Endodermal cell (in vitro differentiated cells): Measurements from ENCODE around the gene SND1. TPM values are rescaled to one million over a fixed set of nuclear protein-coding genes. Genes with fewer than 3 reads are reported as not detected.

Experiments used
- DNase-seq: peaks from one replicate; pipeline ENCODE4 v3.0.0-alpha.2; 2017
- H3K27ac ChIP-seq: 2 replicates; pipeline ENCODE4 v1.5.1; 2013; ENCODE audit warnings: mild to moderate bottlenecking, low read depth, low read length, moderate library complexity
- H3K27me3 ChIP-seq: 2 replicates; pipeline ENCODE4 v1.6.1; 2013; ENCODE audit warnings: mild to moderate bottlenecking, low read length, moderate library complexity; ENCODE audit not compliant: insufficient read depth, control insufficient read depth, poor library complexity, severe bottlenecking
- H3K36me3 ChIP-seq: 2 replicates; pipeline ENCODE4 v1.7.0; 2013; ENCODE audit warnings: mild to moderate bottlenecking, low read length, moderate library complexity; ENCODE audit not compliant: control insufficient read depth, insufficient read depth
- H3K4me1 ChIP-seq: one replicate; pipeline ENCODE4 v1.7.0; 2013; ENCODE audit warnings: low read length; ENCODE audit not compliant: control insufficient read depth, insufficient read depth
- H3K4me3 ChIP-seq: 2 replicates; pipeline ENCODE4 v1.5.1; 2013; ENCODE audit warnings: mild to moderate bottlenecking, low read length, moderate library complexity
- H3K9ac ChIP-seq: 2 replicates; pipeline ENCODE4 v1.6.1; 2013; ENCODE audit warnings: mild to moderate bottlenecking, low read length, moderate library complexity; ENCODE audit not compliant: poor library complexity, severe bottlenecking; ENCODE audit errors: extremely low read depth
- H3K9me3 ChIP-seq: 2 replicates; pipeline ENCODE4 v1.6.1; 2013; ENCODE audit warnings: mild to moderate bottlenecking, low read length, moderate library complexity; ENCODE audit not compliant: control insufficient read depth
- H3K27ac Mint-ChIP-seq: 2 replicates; pipeline ENCODE4 v1.8.0; 2020; ENCODE audit warnings: mixed read lengths
- H3K27me3 Mint-ChIP-seq: 2 replicates; pipeline ENCODE4 v1.8.0; 2021; ENCODE audit warnings: mild to moderate bottlenecking, mixed read lengths; ENCODE audit not compliant: insufficient read depth
- H3K36me3 Mint-ChIP-seq: 2 replicates; pipeline ENCODE4 v1.8.0; 2020; ENCODE audit warnings: low read depth, mixed read lengths
- H3K4me1 Mint-ChIP-seq: 2 replicates; pipeline ENCODE4 v1.8.0; 2020; ENCODE audit warnings: mixed read lengths
- H3K4me3 Mint-ChIP-seq: 2 replicates; pipeline ENCODE4 v1.8.0; 2020; ENCODE audit warnings: mild to moderate bottlenecking, moderate library complexity, mixed read lengths
- H3K9me3 Mint-ChIP-seq: 2 replicates; pipeline ENCODE4 v1.8.0; 2020; ENCODE audit warnings: mild to moderate bottlenecking, mixed read lengths
- CTCF ChIP-seq: fragments of 200-600 bp; sonication (generic); conservative IDR thresholded peaks from 2 replicates; pipeline ENCODE4 v1.5.0; 2021; ENCODE audit warnings: antibody characterized with exemption, mild to moderate bottlenecking
- WGBS, 2 experiments: methylation state at CpG; one replicate each; pipeline versions ENCODE4 v1.1.5 to v1.1.7; 2013; ENCODE audit warnings: missing lambda C conversion rate in 2 of 2, mixed read lengths in 1 of 2; ENCODE audit not compliant: insufficient coverage in 1 of 2, insufficient read length in 1 of 2; 5-methylcytosine and 5-hydroxymethylcytosine counted together
- total RNA-seq, 2 donors: library from RNA; stranded (reverse); fragmentation: NEBNext Ultra II Directional in 1 of 2; extraction: Animal tissue kit (Norgen Biotek cat#: 25700) in 1 of 2; gene quantifications; 2 replicates in 1 of 2; 3 replicates in 1 of 2; pipeline ENCODE4 v1.2.1, GENCODE V29; 2021

Gene SND1
- total RNA-seq, 2 donors from 2014 or later, result 240 to 267 TPM

- Mint-ChIP-seq H3K4me1 (peaks cover 38% of the 10 kb centered on the region), H3K36me3 (peaks cover 17% of the 10 kb centered on the region), H3K27me3 (no peaks in the 10 kb centered on the region), H3K27ac (no peak overlapping the region), H3K9me3 (no peaks in the 10 kb centered on the region), H3K4me3 (no peak overlapping the region)
- 88% methylated on average over 1 of the region's 1 CpG; no CpG with 5 or more reads in 1 of the 2 experiments for WGBS, 2 experiments
- Histone ChIP-seq H3K36me3 (peaks cover 7% of the 10 kb centered on the region), H3K27me3 (no peaks in the 10 kb centered on the region), H3K27ac (no peak overlapping the region), H3K9ac (no peak overlapping the region), H3K4me1 (peaks cover 22% of the 10 kb centered on the region), H3K9me3 (no peaks in the 10 kb centered on the region), H3K4me3 (no peak overlapping the region)
- DNase-seq, result no peak
- no peak for TF ChIP-seq CTCF
These were observed 134.2 kb downstream of the SND1 start for GRCh38 chr7:127786184-127786583.

GRCh38 chr7:127789031-127789430 lies 137.0 kb downstream of the SND1 start:
- Mint-ChIP-seq H3K36me3 (peaks cover 15% of the 10 kb centered on the region), H3K4me3 (no peak overlapping the region), H3K9me3 (no peaks in the 10 kb centered on the region), H3K27ac (no peak overlapping the region), H3K4me1 (peaks cover 23% of the 10 kb centered on the region), H3K27me3 (no peaks in the 10 kb centered on the region)
- Histone ChIP-seq H3K27ac (no peak overlapping the region), H3K27me3 (no peaks in the 10 kb centered on the region), H3K9me3 (no peaks in the 10 kb centered on the region), H3K36me3 (peaks cover 7% of the 10 kb centered on the region), H3K4me1 (no peaks in the 10 kb centered on the region), H3K9ac (no peak overlapping the region), H3K4me3 (no peak overlapping the region)
- 100% methylated on average over 2 to 3 of the region's 3 CpGs for WGBS, 2 experiments
- no peak for TF ChIP-seq CTCF
- no peak for DNase-seq

- Histone ChIP-seq H3K27ac (no peak overlapping the region), H3K4me1 (no peaks in the 10 kb centered on the region), H3K27me3 (peaks cover 6% of the 10 kb centered on the region), H3K4me3 (no peak overlapping the region), H3K9ac (no peak overlapping the region), H3K36me3 (peaks cover 5% of the 10 kb centered on the region), H3K9me3 (no peaks in the 10 kb centered on the region)
- no peak for TF ChIP-seq CTCF
- H3K9me3 Mint-ChIP-seq, result no peaks in the 10 kb centered on the region
- H3K27me3 Mint-ChIP-seq, result peaks cover 4% of the 10 kb centered on the region
- H3K36me3 Mint-ChIP-seq, result peaks cover 3% of the 10 kb centered on the region
- peaks cover 19% of the 10 kb centered on the region for H3K4me1 Mint-ChIP-seq
- H3K4me3 Mint-ChIP-seq, result no peak overlapping the region
- no peak for DNase-seq
- WGBS, 2 experiments, result 95 to 100% methylated on average over 2 to 6 of the region's 6 CpGs
- no peak overlapping the region for H3K27ac Mint-ChIP-seq
These were observed 139.6 kb downstream of the SND1 start for GRCh38 chr7:127791446-127792189.
